Measurements from ENCODE around the gene TAF1C.
A peak's percentile ranks its signal among the peaks of the same experiment; 100 is the strongest.

Gene TAF1C

DNA sequence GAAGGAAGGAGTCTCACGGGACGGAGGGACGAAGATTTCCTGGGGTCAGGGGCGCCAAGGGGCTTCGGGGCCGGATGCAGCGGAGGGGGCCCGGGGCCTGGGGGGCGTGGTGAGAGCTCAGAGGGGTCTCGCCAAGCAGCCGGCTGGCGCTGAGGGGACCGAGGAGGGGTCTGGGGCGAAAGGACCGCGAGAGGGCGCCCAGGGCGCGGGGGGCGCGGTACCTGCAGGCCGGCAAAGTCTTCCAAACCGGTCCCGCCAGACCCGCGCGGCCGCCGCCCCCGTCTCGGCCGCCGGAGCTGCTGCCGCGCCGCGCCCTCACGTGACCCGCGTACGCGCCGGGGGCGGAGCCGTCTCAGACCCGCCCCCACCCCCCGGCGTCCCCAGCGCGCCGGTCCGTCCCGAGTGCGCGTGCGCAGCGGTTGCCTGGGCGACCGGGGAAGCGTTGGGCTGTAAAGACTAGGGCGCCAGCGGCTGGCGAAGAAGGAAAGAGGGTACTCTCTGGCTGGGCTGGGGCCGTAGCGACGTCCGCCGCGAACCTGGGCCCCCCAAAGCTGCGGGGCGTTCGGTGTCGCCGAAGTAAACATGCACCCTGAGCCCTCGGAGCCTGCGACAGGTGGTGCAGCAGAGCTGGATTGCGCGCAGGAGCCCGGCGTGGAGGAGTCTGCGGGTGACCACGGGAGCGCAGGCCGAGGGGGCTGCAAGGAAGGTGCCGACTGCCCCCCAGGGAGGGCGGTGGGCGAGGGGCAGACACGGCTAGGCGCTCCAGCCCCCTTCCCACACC lies 41.8 kb downstream of the TAF1C start, which contains the start of the genes DNAAF1 and HSDL1 (continued):
- TF ChIP-seq REPIN1 (tag by site-specific recombination; IDR thresholded peaks at IDR 0.05; ENCODE audit: low read depth) (0 out of 2 replicates have a peak, but pooled peaks have one; percentile 86), SCRT1 (tag by site-specific recombination; IDR thresholded peaks at IDR 0.05; ENCODE audit: borderline replicate concordance) (peak; percentile 55), ZBTB1 (tag by site-specific recombination; IDR thresholded peaks at IDR 0.05) (no peak), ZNF341 (tag by site-specific recombination; IDR thresholded peaks at IDR 0.05; ENCODE audit: low read depth) (peak; percentile 57; the same call in 1 of the 2 replicates)
- TF ChIP-seq, protein P1, sequence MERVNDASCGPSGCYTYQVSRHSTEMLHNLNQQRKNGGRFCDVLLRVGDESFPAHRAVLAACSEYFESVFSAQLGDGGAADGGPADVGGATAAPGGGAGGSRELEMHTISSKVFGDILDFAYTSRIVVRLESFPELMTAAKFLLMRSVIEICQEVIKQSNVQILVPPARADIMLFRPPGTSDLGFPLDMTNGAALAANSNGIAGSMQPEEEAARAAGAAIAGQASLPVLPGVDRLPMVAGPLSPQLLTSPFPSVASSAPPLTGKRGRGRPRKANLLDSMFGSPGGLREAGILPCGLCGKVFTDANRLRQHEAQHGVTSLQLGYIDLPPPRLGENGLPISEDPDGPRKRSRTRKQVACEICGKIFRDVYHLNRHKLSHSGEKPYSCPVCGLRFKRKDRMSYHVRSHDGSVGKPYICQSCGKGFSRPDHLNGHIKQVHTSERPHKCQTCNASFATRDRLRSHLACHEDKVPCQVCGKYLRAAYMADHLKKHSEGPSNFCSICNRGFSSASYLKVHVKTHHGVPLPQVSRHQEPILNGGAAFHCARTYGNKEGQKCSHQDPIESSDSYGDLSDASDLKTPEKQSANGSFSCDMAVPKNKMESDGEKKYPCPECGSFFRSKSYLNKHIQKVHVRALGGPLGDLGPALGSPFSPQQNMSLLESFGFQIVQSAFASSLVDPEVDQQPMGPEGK (tag by site-specific recombination; IDR thresholded peaks at IDR 0.05), result peak; percentile 36; the same call in 1 of the 2 replicates

GRCh38 chr16:84144209-84144858 lies 42.5 kb downstream of the TAF1C start:
- POLR2A ChIA-PET, result interaction anchor here (0.9 to 2.7 kb wide), 3 partner anchors 28 to 43 kb away, joined by 4 to 23 read pairs (median 5); partner anchors contain the start of genes MBTPS1 and TAF1C
- Histone ChIP-seq H3K4me1 (ENCODE audit: control insufficient read depth, insufficient read depth, low read length) (no peaks in the 10 kb centered on the region), H3K27ac (ENCODE audit: extremely low read depth, low read depth, low read length) (peak overlapping the region; percentile 34; the same call in 1 of the 2 replicates)

More at GRCh38 chr16:84144209-84144858, 42.5 kb downstream of the TAF1C start:
- Histone ChIP-seq H3K9me3 (ENCODE audit: control insufficient read depth, insufficient read depth, low read depth, low read length) (no peaks in the 10 kb centered on the region), H3K36me3 (ENCODE audit: control insufficient read depth in 2 of 2, insufficient read depth in 1 of 2, low read length in 2 of 2) (no peaks in the 10 kb centered on the region), H3K4me3 (ENCODE audit: low read depth, low read length) (peak overlapping the region; percentile 77)
- TF ChIP-seq ZNF280D (tag by site-specific recombination; IDR thresholded peaks at IDR 0.05) (no peak), GLIS2 (tag by site-specific recombination; IDR thresholded peaks at IDR 0.05) (0 out of 2 replicates have a peak, but pooled peaks have one; percentile 42), ZNF624 (tag by site-specific recombination; IDR thresholded peaks at IDR 0.05) (no peak), ZBTB8A (tag by site-specific recombination; IDR thresholded peaks at IDR 0.05) (0 out of 2 replicates have a peak, but pooled peaks have one; percentile 12), KLF7 (tag by site-specific recombination; IDR thresholded peaks at IDR 0.05; ENCODE audit: borderline replicate concordance) (no peak), ZBTB20 (tag by site-specific recombination; IDR thresholded peaks at IDR 0.05) (peak; percentile 76), ZBTB10 (tag by site-specific recombination; IDR thresholded peaks at IDR 0.05) (no peak), GLI2 (tag by site-specific recombination; IDR thresholded peaks at IDR 0.05; ENCODE audit: borderline replicate concordance, low read depth) (no peak), ZNF335 (tag by site-specific recombination; conservative IDR thresholded peaks at IDR 0.05) (peak; percentile 99), ZBTB17 (tag by site-specific recombination; IDR thresholded peaks at IDR 0.05) (peak; percentile 69), ZNF433 (tag by site-specific recombination; IDR thresholded peaks at IDR 0.05; ENCODE audit: low read depth) (no peak)
- TF ChIP-seq, protein P2, sequence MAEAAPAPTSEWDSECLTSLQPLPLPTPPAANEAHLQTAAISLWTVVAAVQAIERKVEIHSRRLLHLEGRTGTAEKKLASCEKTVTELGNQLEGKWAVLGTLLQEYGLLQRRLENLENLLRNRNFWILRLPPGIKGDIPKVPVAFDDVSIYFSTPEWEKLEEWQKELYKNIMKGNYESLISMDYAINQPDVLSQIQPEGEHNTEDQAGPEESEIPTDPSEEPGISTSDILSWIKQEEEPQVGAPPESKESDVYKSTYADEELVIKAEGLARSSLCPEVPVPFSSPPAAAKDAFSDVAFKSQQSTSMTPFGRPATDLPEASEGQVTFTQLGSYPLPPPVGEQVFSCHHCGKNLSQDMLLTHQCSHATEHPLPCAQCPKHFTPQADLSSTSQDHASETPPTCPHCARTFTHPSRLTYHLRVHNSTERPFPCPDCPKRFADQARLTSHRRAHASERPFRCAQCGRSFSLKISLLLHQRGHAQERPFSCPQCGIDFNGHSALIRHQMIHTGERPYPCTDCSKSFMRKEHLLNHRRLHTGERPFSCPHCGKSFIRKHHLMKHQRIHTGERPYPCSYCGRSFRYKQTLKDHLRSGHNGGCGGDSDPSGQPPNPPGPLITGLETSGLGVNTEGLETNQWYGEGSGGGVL (tag by site-specific recombination; IDR thresholded peaks at IDR 0.05), result peak; percentile 24; the same call in 1 of the 2 replicates
- TF ChIP-seq, protein P3, sequence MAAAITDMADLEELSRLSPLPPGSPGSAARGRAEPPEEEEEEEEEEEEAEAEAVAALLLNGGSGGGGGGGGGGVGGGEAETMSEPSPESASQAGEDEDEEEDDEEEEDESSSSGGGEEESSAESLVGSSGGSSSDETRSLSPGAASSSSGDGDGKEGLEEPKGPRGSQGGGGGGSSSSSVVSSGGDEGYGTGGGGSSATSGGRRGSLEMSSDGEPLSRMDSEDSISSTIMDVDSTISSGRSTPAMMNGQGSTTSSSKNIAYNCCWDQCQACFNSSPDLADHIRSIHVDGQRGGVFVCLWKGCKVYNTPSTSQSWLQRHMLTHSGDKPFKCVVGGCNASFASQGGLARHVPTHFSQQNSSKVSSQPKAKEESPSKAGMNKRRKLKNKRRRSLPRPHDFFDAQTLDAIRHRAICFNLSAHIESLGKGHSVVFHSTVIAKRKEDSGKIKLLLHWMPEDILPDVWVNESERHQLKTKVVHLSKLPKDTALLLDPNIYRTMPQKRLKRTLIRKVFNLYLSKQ (tag by site-specific recombination; IDR thresholded peaks at IDR 0.05; ENCODE audit: borderline replicate concordance), result no peak
- CTCF ChIA-PET, result interaction anchor here (0.7 kb wide), 3 partner anchors 40 to 88 kb away, joined by 3 read pairs; no protein-coding TSS in a partner anchor
